HepG2 (cell line): ENCODE results near the gene NCKAP5L. TPM values are rescaled to one million over a fixed set of nuclear protein-coding genes. Genes with fewer than 3 reads are reported as not detected.

Source experiments
- ATAC-seq: fragments of 200-7000 bp; cut with Tn5 transposase; 3 replicates; pipeline ENCODE4 v1.9.1; 2020; ENCODE audit warnings: mild to moderate bottlenecking, moderate library complexity
- BruUV-seq: library from RNA; stranded (reverse); fragments of 400-500 nt; replicated peaks from 2 replicates; lab custom pipeline; 2021; lab: Mats Ljungman, UMichigan
- CTCF ChIA-PET: fragments of 300-600 bp; formaldehyde crosslinking; extraction: SDS; loops from one replicate; lab custom pipeline; 2021; ENCODE audit warnings: low total read pairs, inconsistent platforms, low intra/inter-chr PET ratio; lab: Yijun Ruan, JAX
- POLR2A ChIA-PET: fragments of 350-600 bp; sonication (Branson Sonifier 250); formaldehyde crosslinking; loops from one replicate; lab custom pipeline; 2020; ENCODE audit warnings: antibody characterized with exemption, inconsistent platforms; lab: Yijun Ruan, JAX
- DNase-seq: peaks from one replicate; pipeline ENCODE4 v3.0.0-alpha.2; 2015; ENCODE audit warnings: low spot score
- FAIRE-seq: peaks from 3 replicates; lab custom pipeline; 2011; peaks lifted over from hg19 to GRCh38; lab: Jason Lieb, UNC
- H2AFZ ChIP-seq: one replicate; pipeline ENCODE4 v1.6.1; 2011; ENCODE audit warnings: low read length, inconsistent platforms
- H3K27ac ChIP-seq: fragments of 300-600 bp; 3 replicates; pipeline ENCODE4 v1.8.0; 2011; ENCODE audit warnings: mixed run types, mild to moderate bottlenecking, mixed read lengths, low read length, inconsistent platforms; ENCODE audit not compliant: insufficient read depth; ENCODE audit errors: extremely low read length
- H3K27me3 ChIP-seq, 2 experiments: fragments of 200-600 bp in 1 of 2; 2 replicates in 1 of 2; 3 replicates in 1 of 2; pipeline versions ENCODE4 v1.6.0 to v1.8.0; 2011; ENCODE audit warnings: low read length in 2 of 2, mild to moderate bottlenecking in 2 of 2, moderate library complexity in 2 of 2, inconsistent platforms in 1 of 2; ENCODE audit not compliant: insufficient read depth in 2 of 2, control insufficient read depth in 1 of 2
- H3K36me3 ChIP-seq, 2 experiments: fragments of 200-600 bp in 1 of 2; replicated peaks in 1 of 2; 2 replicates in 1 of 2; 3 replicates in 1 of 2; pipeline versions ENCODE4 v1.5.1 to v1.8.0; 2011; ENCODE audit warnings: low read length in 2 of 2, inconsistent platforms in 1 of 2; ENCODE audit not compliant: insufficient read depth in 2 of 2, control insufficient read depth in 1 of 2
- H3K4me1 ChIP-seq: 2 replicates; pipeline ENCODE4 v1.5.1; 2012; ENCODE audit warnings: low read length, inconsistent platforms; ENCODE audit not compliant: insufficient read depth
- H3K4me2 ChIP-seq: 2 replicates; pipeline ENCODE4 v1.6.0; 2011; ENCODE audit warnings: low read depth, low read length, inconsistent platforms
- H3K4me3 ChIP-seq, 3 experiments: fragments of 200-600 bp in 1 of 3; sonication (generic), shearing (Covaris generic) in 1 of 3; replicated peaks in 1 of 3; 2 replicates each; pipeline ENCODE4 v1.5.1; 2011 to 2016; ENCODE audit warnings: low read length in 3 of 3, inconsistent platforms in 2 of 3, low read depth in 2 of 3, mild to moderate bottlenecking in 2 of 3, control low read depth in 1 of 3, mixed read lengths in 1 of 3; ENCODE audit not compliant: insufficient read depth in 1 of 3
- H3K79me2 ChIP-seq: one replicate; pipeline ENCODE4 v1.6.1; 2011; ENCODE audit warnings: low read length, inconsistent platforms; ENCODE audit not compliant: insufficient read depth
- H3K9ac ChIP-seq: 2 replicates; pipeline ENCODE4 v1.6.0; 2011; ENCODE audit warnings: mild to moderate bottlenecking, low read depth, low read length, inconsistent platforms; ENCODE audit not compliant: insufficient read depth
- H3K9me3 ChIP-seq: 2 replicates; pipeline ENCODE4 v1.5.1; 2012; ENCODE audit warnings: mild to moderate bottlenecking, low read length
- H4K20me1 ChIP-seq: 2 replicates; pipeline ENCODE4 v1.6.0; 2011; ENCODE audit warnings: inconsistent platforms, mild to moderate bottlenecking, low read length, moderate library complexity; ENCODE audit not compliant: insufficient read depth
- CAMTA2 ChIP-seq: sonication (generic); formaldehyde crosslinking; IDR thresholded peaks from 2 replicates; pipeline ENCODE4 v1.4.0; 2020; ENCODE audit warnings: mild to moderate bottlenecking, missing genetic modification reagents, borderline replicate concordance
- EEA1 ChIP-seq: sonication (generic); formaldehyde crosslinking; IDR thresholded peaks from 2 replicates; pipeline ENCODE4 v1.5.1; 2020; ENCODE audit warnings: mild to moderate bottlenecking, missing genetic modification reagents, borderline replicate concordance
- FLYWCH1 ChIP-seq: sonication (generic); formaldehyde crosslinking; IDR thresholded peaks from 2 replicates; pipeline ENCODE4 v1.8.1; 2023; ENCODE audit warnings: mild to moderate bottlenecking, missing genetic modification reagents
- HMG20B ChIP-seq: conservative IDR thresholded peaks from 2 replicates; pipeline ENCODE4 v1.6.1; 2016; ENCODE audit warnings: missing genetic modification reagents, missing compliant biosample characterization
- KMT2B ChIP-seq: IDR thresholded peaks from 2 replicates; pipeline ENCODE4 v1.6.1; 2016; ENCODE audit warnings: missing genetic modification reagents, missing compliant biosample characterization
- MAF1 ChIP-seq: sonication (generic); formaldehyde crosslinking; IDR thresholded peaks from 2 replicates; pipeline ENCODE4 v1.5.0; 2020; ENCODE audit warnings: missing genetic modification reagents, borderline replicate concordance
- NCOA5 ChIP-seq: sonication (generic); formaldehyde crosslinking; IDR thresholded peaks from 2 replicates; pipeline ENCODE4 v1.4.0; 2020; ENCODE audit warnings: missing genetic modification reagents
- POLR2AphosphoS2 ChIP-seq: IDR thresholded peaks from 2 replicates; pipeline ENCODE4 v1.6.1; 2011; ENCODE audit warnings: low read depth, low read length, improper control_type of control experiment
- RBAK ChIP-seq: sonication (generic); formaldehyde crosslinking; IDR thresholded peaks from 2 replicates; pipeline ENCODE4 v1.5.1; 2020; ENCODE audit warnings: mild to moderate bottlenecking, missing genetic modification reagents
- TAF1 ChIP-seq: sonication (generic); formaldehyde crosslinking; IDR thresholded peaks from 2 replicates; pipeline ENCODE4 v1.4.0; 2020; ENCODE audit warnings: missing genetic modification reagents
- XBP1 ChIP-seq: sonication (generic); formaldehyde crosslinking; IDR thresholded peaks from 2 replicates; pipeline ENCODE4 v1.5.0; 2020; ENCODE audit warnings: missing genetic modification reagents
- ZBTB1 ChIP-seq: sonication (generic); formaldehyde crosslinking; IDR thresholded peaks from 2 replicates; pipeline ENCODE4 v1.4.0; 2020; ENCODE audit warnings: missing genetic modification reagents, borderline replicate concordance
- ZNF331 ChIP-seq: sonication (generic); formaldehyde crosslinking; IDR thresholded peaks from 2 replicates; pipeline ENCODE4 v1.4.0; 2020; ENCODE audit warnings: missing genetic modification reagents
- ZNF337 ChIP-seq: sonication (generic); formaldehyde crosslinking; IDR thresholded peaks from 2 replicates; pipeline ENCODE4 v1.5.1; 2020; ENCODE audit warnings: missing genetic modification reagents, low read depth, mild to moderate bottlenecking, borderline replicate concordance
- ZNF501 ChIP-seq: sonication (generic); formaldehyde crosslinking; IDR thresholded peaks from 2 replicates; pipeline ENCODE4 v1.5.1; 2020; ENCODE audit warnings: mild to moderate bottlenecking, moderate library complexity, missing genetic modification reagents
- ZNF510 ChIP-seq: sonication (generic); formaldehyde crosslinking; IDR thresholded peaks from 2 replicates; pipeline ENCODE4 v1.4.0; 2020; ENCODE audit warnings: low read depth, mild to moderate bottlenecking, missing genetic modification reagents
- ZNF616 ChIP-seq: sonication (generic); formaldehyde crosslinking; IDR thresholded peaks from 2 replicates; pipeline ENCODE4 v1.5.0; 2020; ENCODE audit warnings: low read depth, mild to moderate bottlenecking, missing genetic modification reagents
- ZNF672 ChIP-seq: sonication (generic); formaldehyde crosslinking; IDR thresholded peaks from 2 replicates; pipeline ENCODE4 v1.8.1; 2022; ENCODE audit warnings: missing genetic modification reagents
- WGBS: methylation state at CpG from one replicate; pipeline ENCODE4 v1.1.6; 2017; ENCODE audit warnings: low lambda C conversion rate; 5-methylcytosine and 5-hydroxymethylcytosine counted together
- in situ Hi-C: cut with HindIII; loops from 2 replicates; pipeline ENCODE4 v1.10.0; 2017; ENCODE audit warnings: low pct_unique_long_range_greater_than_20kb; ENCODE audit not compliant: extremely low pct_ligation_motif_present
- intact Hi-C: fragments of 100-400 bp; cut with micrococcal nuclease; formaldehyde crosslinking; loops from one replicate; pipeline ENCODE4 v1.10.0; 2022; ENCODE audit not compliant: unreplicated experiment
- polyA plus RNA-seq, 8 experiments: library from polyadenylated mRNA; depleted of rRNA in 3 of 8; stranded (reverse) in 7 of 8; unstranded in 1 of 8; fragments of >200 nt; fragmentation: Illumina TruSeq in 4 of 8; extraction: Trizol in 4 of 8; gene quantifications; 2 replicates each; pipeline versions ENCODE4 v1.2.1 to v1.2.3, GENCODE V29; 2011 to 2016; ENCODE audit warnings: low read depth in 4 of 8, missing spikeins in 1 of 8, mixed read lengths in 1 of 8; ENCODE audit not compliant: insufficient read depth in 1 of 8
- total RNA-seq, 5 experiments: library from RNA; depleted of rRNA; stranded (reverse); fragments of >200 nt; fragmentation: Illumina TruSeq; extraction: Trizol; gene quantifications; 2 replicates each; pipeline ENCODE4 v1.2.3, GENCODE V29; 2016; ENCODE audit warnings: low read depth in 1 of 5
- TF ChIP-seq, protein P1 (sequence below): sonication (generic); formaldehyde crosslinking; IDR thresholded peaks from 2 replicates; pipeline ENCODE4 v1.5.0; 2020; ENCODE audit warnings: mild to moderate bottlenecking, missing genetic modification reagents, borderline replicate concordance

The NCKAP5L gene
- total and polyA plus RNA-seq, 2 of the 13 experiments (the other 11 are each of a cell fraction or from before 2014, with no cell fraction given) = 4.1 to 9.0 TPM

GRCh38 chr12:49847161-49847560 is 18.9 kb upstream of the NCKAP5L start:
- DNase-seq (no peak), FAIRE-seq (no peak), ATAC-seq (no peak)
- H3K36me3 ChIP-seq = no peaks in the 10 kb centered on the region
- H3K9me3 ChIP-seq = no peaks in the 10 kb centered on the region
- H2AFZ ChIP-seq = no peak overlapping the region
- peaks cover 1% of the 10 kb centered on the region for H3K79me2 ChIP-seq
- TF ChIP-seq TAF1 (CRISPR knock-in tag) (no peak), KMT2B (no peak), ZNF510 (CRISPR knock-in tag) (no peak), ZBTB1 (CRISPR knock-in tag) (no peak), ZNF616 (CRISPR knock-in tag) (no peak), ZNF331 (CRISPR knock-in tag) (no peak), XBP1 (no peak), NCOA5 (no peak), ZNF501 (CRISPR knock-in tag) (no peak), HMG20B (no peak), MAF1 (no peak), ZNF672 (CRISPR knock-in tag) (no peak), FLYWCH1 (no peak), POLR2AphosphoS2 (no peak), CAMTA2 (CRISPR knock-in tag) (no peak), EEA1 (no peak), ZNF337 (CRISPR knock-in tag) (no peak), RBAK (CRISPR knock-in tag) (no peak)
- TF ChIP-seq, protein P1, sequence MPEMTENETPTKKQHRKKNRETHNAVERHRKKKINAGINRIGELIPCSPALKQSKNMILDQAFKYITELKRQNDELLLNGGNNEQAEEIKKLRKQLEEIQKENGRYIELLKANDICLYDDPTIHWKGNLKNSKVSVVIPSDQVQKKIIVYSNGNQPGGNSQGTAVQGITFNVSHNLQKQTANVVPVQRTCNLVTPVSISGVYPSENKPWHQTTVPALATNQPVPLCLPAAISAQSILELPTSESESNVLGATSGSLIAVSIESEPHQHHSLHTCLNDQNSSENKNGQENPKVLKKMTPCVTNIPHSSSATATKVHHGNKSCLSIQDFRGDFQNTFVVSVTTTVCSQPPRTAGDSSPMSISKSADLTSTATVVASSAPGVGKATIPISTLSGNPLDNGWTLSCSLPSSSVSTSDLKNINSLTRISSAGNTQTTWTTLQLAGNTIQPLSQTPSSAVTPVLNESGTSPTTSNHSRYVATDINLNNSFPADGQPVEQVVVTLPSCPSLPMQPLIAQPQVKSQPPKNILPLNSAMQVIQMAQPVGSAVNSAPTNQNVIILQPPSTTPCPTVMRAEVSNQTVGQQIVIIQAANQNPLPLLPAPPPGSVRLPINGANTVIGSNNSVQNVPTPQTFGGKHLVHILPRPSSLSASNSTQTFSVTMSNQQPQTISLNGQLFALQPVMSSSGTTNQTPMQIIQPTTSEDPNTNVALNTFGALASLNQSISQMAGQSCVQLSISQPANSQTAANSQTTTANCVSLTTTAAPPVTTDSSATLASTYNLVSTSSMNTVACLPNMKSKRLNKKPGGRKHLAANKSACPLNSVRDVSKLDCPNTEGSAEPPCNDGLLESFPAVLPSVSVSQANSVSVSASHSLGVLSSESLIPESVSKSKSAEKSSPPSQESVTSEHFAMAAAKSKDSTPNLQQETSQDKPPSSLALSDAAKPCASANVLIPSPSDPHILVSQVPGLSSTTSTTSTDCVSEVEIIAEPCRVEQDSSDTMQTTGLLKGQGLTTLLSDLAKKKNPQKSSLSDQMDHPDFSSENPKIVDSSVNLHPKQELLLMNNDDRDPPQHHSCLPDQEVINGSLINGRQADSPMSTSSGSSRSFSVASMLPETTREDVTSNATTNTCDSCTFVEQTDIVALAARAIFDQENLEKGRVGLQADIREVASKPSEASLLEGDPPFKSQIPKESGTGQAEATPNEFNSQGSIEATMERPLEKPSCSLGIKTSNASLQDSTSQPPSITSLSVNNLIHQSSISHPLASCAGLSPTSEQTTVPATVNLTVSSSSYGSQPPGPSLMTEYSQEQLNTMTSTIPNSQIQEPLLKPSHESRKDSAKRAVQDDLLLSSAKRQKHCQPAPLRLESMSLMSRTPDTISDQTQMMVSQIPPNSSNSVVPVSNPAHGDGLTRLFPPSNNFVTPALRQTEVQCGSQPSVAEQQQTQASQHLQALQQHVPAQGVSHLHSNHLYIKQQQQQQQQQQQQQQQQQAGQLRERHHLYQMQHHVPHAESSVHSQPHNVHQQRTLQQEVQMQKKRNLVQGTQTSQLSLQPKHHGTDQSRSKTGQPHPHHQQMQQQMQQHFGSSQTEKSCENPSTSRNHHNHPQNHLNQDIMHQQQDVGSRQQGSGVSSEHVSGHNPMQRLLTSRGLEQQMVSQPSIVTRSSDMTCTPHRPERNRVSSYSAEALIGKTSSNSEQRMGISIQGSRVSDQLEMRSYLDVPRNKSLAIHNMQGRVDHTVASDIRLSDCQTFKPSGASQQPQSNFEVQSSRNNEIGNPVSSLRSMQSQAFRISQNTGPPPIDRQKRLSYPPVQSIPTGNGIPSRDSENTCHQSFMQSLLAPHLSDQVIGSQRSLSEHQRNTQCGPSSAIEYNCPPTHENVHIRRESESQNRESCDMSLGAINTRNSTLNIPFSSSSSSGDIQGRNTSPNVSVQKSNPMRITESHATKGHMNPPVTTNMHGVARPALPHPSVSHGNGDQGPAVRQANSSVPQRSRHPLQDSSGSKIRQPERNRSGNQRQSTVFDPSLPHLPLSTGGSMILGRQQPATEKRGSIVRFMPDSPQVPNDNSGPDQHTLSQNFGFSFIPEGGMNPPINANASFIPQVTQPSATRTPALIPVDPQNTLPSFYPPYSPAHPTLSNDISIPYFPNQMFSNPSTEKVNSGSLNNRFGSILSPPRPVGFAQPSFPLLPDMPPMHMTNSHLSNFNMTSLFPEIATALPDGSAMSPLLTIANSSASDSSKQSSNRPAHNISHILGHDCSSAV (CRISPR knock-in tag) = no peak
- in situ Hi-C loops (no loop called here), intact Hi-C loops (no loop called here)
- no peak overlapping the region for H3K9ac ChIP-seq
- H3K4me2 ChIP-seq = no peak overlapping the region
- peaks cover 9% of the 10 kb centered on the region for H3K4me1 ChIP-seq
- H3K4me3 ChIP-seq = no peak overlapping the region
- ChIA-PET CTCF (no interaction called here), POLR2A (no interaction called here)
- BruUV-seq = no TSS peak
- H3K27me3 ChIP-seq = peaks cover 2 to 13% of the 10 kb centered on the region in 2 experiments; a peak in 2 of 5 replicates
- no peak overlapping the region for H3K27ac ChIP-seq
- H4K20me1 ChIP-seq = no peaks in the 10 kb centered on the region
- 7% methylated on average over 2 of the region's 2 CpGs for WGBS
